SHP77 treated with DMSO at 0.1 percent for 48 hours (cell line): Measurements from ENCODE around the gene RAB40A.
"Not testable (repeated sequence)": the region's sequence is repeated elsewhere in the genome, so short reads cannot be mapped to it uniquely, and the experiment has no call there.

Experiments used
- DNase-seq: peaks from one replicate; lab custom pipeline; 2025; lab: John Stamatoyannopoulos, UW

RAB40A gene

DNA sequence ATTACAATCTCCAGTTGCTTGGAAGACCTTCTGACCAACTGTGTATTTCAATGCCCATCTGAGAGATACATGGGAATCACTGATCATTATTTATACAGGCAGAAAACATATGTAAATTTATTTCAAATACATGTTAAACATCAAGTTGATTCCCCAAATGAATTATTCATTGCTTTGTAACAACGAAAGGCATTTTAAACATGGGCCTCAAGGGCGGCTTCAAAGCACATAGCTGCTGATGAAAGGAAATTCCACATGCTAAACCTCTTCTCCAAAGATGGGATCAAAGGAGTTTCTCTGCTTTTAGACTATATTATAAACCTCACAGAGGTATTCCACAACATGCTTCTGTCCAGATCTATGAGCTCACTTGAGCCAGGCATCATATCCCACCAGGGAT, 4.3 kb upstream of the RAB40A start:
- DNase-seq, result no peak

DNA sequence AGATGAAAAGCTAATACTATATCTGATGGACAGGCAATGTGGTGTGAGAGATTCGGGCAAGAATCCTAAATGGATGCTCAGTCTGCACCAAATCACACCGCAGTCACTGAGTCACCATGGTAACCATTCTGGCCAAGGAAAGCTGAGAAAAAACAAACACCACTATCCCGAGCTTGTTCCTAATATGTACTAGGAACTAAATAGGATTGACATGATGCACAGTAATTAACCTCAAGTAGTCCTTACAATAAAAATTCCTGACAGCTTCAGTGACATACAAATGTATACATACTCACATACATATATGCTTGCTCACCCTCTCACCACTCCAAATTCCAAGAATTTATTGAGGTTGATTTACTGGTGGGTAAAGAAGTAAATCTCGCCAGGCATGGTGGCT, 1.1 kb upstream of the RAB40A start:
- DNase-seq, result no peak

DNA sequence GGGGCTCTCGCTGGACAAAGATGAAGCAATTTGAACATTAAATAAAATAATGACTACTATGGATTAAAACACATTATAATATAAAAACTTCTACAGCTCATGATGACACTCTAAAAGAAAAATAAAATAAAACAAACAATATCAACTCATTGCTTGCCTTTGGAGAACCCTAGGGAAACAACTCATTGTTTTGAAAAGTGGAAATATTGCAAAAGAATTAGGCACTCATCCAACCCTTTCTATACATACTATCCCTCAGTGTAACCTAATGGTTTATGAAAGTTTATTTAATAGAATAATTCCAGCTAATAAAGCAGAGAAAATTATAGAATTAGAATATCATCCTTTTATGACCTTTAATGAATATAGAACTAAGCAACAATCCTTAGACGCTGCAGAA, 718 bp downstream of the RAB40A start:
- DNase-seq, result no peak

DNA sequence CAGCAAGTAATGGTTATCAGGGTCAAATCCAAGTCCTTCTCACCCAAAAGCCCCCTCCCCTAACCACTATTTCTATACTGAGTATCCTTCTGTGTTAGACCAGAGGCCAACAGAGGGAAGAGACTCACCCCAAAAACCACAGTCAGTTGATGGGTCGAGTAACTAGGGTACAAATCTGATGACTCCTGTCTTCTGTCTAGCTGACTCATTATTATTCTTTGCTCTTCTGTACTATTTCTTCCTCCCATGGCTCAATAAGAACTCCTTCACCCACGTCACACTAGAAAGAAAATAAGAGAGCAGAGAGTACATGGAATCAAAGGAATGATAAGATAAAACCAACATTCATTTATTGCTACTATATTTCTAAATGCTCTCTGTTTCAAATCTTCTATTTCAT, 2.0 kb downstream of the RAB40A start:
- DNase-seq, result no peak

DNA sequence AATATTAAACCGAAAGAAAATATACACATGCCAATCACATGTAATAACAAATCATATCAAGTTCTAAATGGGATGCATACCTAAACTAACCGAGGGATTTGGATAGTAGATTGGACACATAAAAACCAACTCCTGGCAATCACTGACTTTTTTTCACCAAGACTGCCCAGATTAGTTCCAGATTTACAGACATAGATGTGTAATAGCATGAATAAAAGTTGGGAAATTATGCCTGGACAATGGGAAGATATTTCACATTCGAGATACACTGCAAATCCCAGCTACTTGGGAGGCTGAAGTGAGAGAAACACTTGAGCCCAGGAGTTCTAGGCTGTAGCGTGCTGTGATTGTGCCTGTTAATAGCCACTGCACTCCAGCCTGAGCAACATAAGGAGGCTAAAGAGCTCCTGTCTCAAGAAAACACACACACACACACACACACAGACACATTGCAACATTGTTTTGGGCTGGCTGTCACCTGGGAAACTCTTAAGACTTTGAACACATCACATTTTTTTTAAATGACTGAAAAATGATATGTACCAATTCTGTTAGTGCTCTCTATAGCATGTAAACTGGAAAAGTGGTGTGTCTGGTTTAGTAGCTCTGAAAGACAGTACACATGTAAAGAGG, 5.7 kb downstream of the RAB40A start:
- no peak for DNase-seq

DNA sequence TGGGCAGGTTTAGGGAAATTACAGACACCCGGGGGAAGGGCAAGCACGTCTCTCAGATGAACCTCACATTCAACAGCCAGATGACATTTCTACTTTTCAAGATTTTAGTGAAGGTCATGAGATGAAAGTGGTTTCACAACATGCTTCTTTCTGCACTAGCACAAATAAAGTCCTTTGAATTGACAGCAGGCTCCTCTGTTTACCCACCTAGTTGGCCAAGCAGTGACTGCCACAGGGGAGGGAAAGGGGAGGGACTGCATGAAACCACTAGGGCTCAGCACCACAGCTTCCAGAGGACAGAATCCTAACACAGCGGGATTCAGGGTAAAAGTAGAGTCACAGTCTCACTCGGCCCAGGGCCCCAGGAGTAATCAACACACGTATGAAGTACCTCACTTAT, 6.2 kb downstream of the RAB40A start:
- no peak for DNase-seq

DNA sequence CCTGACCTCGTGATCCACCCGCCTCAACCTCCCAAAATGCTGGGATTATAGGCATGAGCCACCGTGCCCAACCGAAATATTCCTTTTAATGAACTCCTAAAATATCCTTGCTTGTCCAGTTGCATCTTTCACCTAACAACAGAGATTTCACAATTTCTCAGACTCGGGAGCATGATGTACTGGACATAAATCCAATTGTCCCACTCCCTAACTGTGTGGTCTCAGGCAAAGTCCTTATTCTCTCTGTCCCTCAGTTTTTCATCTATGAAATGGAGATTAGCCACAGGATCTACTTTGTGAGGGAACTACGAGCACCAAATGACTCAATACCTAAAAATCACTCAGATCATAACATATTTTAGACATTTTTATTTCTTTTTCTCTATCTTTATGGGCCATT, 9.3 kb downstream of the RAB40A start:
- DNase-seq, result no peak

DNA sequence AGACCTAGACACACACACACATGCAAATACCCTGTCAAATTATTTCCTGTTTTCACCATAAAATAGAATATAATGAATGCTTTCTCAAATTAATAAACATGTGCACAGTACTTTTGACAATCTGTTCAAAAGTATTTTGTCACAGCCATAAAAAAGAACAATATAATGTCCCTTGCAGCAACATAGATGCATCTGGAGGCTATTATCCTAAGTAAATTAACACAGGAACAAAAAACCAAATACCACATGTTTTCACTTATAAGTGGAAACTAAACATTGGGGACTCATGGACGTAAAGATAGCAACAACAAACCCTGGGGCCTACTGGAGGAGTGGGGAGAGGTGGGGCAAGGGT, 15.5 kb downstream of the RAB40A start:
- no peak for DNase-seq

DNA sequence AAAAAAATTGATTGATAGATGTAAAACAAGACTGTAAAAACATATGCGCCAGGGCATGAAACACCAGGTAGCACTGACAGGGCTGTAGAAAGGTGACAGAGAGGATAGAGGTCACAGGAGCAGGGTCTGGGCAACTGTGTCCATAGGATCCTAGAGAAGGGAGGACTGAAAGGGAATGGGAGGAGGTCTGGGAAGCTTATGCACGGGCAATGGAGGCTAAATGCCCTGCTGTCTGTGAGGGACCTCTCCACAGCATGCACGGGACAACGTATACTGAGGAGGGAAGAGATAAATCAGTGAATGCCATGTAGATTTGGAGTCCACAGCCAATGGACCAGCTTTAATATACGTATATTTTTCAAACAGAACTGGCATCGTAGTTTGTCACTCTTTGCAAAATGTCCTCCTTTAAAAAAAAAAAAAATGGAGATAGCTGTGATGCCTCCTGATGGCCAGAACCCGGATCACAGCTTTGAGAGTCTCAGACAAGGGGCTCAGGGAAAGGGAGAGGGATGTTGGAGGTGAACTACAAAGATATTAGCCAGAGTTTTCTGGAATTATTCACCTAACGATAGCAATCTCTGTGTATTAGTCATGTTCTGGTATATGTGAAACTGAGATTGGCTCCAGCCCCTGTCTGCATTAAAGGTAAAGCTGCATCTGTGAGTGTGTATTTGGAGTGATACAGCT, 16.0 kb downstream of the RAB40A start:
- no peak for DNase-seq

DNA sequence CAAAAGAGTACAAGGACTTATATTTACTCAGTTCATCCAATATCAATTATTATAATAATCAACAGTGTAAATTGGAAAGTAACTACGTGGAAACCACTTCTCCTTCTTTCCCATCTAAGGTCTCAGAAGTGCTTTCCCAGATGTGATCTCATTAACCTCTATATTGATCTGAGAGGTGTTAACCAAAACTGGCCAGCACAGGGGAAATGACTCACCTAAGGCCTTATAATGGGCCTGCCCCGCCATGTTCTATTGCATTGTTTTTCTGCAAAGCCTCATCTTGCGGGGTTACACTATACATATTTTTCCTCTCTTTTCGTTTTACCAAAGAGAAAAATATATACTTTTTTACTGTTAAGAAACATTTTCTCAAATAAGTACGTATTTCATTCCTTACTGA, 20.5 kb downstream of the RAB40A start:
- DNase-seq, result no peak

DNA sequence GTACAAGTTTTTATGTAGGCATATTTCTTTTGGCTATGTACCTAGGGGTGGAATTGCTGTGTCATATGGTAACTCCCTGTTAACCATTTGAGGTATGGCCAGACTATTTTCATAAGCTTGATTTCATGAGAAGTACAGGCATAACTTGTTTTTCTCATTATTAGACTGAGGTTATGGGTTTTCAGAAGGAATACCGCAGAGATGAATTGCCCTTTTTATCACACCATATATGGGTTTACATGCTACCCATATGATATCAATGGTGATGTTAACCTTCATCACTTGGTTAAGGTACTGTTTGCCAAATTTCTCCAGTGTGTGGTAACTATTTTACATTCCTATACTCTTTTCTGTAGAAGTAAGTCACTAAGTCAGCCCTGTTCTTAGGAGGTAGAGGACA, 23.5 kb downstream of the RAB40A start:
- no peak for DNase-seq

DNA sequence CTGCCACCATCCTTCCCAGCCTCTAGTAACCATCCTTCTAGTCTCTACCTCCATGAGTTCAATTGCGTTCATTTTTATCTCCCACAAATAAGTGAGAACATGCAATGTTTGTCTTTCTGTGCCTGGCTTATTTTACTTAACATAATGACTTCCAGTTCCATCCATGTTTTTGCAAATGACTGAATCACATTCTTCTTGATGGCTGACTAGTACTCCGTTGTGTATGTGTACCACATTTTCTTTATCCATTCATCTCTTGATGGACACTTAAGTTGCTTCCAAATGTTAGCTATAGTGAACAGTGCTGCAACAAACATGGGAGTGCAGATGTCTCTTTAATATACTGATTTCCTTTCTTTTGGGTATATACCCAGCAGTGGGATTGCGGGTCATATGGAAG, 25.7 kb downstream of the RAB40A start:
- not testable (repeated sequence) for DNase-seq

DNA sequence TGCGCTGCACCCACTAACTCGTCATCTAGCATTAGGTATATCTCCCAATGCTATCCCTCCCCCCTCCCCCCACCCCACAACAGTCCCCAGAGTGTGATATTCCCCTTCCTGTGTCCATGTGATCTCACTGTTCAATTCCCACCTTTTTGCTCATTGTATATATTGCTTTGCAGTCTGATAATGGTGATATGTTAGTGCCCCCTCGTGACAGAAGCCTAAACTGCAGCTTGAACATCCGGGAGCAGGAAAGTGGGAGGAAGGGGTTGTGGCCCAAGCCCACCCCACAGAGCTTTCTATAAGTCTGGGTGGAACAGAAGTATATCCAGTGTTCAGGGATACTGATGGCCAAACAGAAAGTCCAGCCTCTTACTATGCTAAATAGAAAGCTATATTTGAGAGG, 29.6 kb downstream of the RAB40A start:
- DNase-seq, result peak; percentile 15

DNA sequence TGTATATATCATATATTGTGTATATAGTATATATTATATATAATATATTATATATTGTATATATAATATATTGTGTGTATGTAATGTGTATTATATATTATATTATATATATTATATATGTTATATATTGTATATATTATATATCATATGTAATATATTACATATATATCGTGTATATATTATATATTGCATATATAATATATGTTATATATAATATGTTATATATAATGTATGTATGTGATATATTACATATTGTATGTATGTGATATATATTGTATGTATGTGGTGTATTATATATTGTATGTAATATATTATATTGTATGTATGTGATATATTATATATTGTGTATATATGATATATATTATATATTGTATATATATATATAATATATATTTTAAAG, 30.5 kb downstream of the RAB40A start:
- DNase-seq, result no peak

DNA sequence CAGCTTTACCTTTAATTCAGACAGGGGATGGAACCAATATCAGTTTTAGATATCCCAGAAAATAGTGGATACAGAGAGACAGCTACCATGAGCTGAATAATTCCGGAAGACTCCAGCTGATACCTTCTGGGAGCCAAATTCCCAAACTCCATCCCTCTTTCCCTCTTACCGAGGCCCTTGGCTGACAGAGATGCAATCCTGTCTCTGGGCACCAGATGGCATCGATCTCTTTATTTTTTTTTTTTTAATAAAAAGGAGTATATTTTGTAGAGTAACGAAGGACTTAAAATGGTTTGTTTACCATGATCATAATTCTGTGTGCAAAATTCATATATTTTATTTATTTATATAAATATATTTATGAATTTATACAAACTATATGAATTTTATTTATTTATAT, 31.0 kb downstream of the RAB40A start:
- DNase-seq, result no peak

DNA sequence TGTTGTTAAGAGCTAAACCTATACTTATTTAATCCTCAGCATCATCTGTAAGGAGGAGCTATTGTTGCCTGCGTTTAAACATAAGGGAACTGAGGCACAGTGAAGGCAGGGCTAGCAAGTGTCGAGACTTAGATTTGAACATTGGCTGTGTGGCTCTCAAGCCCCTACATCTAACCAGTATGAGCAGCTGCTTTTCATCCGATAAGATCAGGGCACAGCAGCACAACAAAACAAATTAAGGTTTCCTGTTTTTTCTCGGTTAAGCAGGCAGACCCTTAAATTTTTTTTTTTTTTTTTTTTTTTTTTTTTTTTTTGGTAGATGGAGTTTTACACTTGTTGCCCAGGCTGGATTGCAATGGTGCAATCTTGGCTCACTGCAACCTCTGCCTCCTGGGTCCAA, 35.6 kb downstream of the RAB40A start:
- no peak for DNase-seq

DNA sequence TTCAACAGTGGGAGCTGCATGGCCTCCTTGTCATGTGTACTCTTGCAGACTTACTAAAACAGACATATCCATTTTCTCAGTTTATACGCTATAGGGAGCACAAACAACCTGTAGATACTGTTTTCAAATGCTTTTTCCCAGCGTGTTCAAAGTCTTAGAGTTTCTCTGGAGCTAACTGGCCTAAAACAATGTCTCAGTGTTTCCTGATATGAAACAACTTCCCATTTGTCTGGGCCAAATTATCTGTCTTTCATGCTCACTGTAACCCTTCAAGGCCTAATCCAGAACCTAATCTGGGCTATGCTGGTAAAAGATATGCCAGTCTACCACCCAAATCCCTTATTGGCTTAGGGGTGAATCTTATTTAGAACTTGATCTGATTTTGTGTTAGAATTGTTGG, 38.8 kb downstream of the RAB40A start:
- DNase-seq, result no peak

DNA sequence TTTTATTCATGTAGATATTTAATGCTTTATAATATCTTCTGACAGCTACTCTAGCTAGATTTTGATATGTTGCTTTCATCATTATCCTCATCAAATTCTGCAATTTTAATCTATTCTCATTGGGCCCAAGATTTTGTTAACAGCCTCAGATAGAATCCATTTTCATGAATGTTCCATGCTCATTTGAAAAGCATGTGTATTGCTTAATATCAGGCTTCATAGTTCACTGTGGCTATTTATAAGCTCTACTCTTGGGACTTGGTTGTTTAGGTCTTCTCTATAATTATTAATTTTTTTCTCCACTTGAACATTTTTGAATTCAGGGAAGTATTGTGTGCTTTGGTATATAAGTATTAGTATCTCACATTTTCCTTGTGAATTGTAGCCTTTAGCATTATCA, 41.8 kb downstream of the RAB40A start:
- no peak for DNase-seq

DNA sequence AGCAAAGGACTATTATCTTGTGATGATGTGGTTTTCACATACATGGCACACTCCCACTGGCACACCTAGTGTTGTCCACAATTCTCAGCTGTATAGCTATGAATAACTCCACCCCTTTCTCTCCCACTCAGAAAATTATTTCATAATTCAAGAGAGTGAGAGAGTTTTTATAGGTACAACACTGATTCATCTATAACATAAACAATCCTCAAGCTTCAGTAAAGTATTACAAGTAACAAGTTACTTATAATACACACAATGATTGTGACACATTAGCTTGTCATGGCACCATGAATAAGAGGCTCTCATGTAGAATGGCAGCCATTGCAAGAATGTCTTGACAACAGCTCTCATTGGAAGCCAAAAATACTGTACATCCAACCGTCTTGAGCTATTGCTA, 43.9 kb downstream of the RAB40A start:
- DNase-seq, result no peak

DNA sequence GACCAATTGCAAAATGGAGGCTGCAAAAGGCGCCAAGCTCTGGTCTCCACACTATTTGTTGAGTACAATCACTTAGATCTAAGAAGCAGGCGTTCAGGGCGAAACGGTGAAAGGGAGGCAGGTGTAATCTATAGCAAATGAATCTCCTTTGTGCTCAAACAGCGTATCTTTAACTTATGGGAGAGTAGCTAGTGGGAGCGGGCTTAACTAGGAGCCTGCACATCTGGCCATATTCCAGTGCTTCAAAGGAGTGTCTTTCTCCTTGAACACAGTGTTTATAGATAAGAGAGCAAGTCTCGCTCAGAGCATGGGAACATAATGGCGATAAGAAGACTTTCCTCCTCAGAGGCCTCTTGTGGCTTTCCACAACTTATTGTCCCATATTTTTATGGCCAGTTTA, 49.3 kb downstream of the RAB40A start:
- DNase-seq, result not testable (repeated sequence)

DNA sequence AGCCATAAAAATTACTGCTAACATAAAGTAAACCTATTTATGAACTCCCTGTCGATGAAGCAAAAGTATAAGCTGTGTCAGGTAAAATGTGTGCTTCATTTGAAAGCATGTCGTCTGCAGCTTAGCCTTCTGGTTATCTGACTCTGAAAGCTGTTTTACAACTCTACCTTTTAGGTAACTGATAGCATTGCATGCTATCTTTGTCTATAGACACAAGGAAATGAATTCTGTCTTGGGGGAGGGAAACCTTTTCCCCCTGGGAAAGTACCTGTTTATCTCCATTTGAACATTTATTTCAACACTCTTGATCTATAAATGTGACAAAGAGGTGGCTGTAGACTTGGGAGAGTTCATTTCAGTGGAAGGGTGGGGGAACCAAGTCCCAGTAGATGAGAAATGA, 51.4 kb downstream of the RAB40A start:
- no peak for DNase-seq

DNA sequence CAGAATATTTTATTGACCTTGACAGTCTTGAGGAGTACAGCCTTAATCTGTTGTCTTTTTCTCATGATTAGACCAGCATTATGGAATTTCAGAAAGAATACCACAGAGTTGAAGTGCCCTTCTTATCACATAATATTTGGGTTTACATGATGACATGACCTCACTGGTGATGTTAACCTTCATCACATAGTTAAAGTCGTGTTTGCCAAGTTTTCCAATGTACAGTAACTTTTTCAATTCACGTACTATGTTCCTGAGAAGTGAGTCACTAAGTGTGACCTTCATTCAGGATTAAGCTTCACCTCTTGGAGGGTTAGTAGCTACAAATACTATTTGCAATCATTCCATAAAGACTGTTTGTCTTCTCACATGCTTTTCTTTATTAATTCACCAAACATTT, 52.1 kb downstream of the RAB40A start:
- DNase-seq, result no peak

DNA sequence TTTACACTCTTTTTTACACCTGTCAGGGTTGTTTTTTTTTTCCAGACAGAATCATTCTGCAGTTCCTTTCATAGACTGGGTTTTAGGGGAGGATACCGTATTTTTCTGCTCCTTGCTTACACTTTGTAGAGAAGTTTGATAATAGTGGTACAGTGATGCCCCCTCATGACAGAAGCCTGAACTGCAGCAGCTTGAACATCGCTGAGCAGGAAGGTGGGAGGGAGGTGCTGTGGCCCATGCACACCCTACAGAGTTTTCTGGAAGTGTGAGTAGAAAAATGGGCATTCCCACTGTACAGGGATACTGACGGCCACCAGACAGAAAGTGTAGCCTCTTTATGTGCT, 54.5 kb downstream of the RAB40A start:
- peak; percentile 0 for DNase-seq

DNA sequence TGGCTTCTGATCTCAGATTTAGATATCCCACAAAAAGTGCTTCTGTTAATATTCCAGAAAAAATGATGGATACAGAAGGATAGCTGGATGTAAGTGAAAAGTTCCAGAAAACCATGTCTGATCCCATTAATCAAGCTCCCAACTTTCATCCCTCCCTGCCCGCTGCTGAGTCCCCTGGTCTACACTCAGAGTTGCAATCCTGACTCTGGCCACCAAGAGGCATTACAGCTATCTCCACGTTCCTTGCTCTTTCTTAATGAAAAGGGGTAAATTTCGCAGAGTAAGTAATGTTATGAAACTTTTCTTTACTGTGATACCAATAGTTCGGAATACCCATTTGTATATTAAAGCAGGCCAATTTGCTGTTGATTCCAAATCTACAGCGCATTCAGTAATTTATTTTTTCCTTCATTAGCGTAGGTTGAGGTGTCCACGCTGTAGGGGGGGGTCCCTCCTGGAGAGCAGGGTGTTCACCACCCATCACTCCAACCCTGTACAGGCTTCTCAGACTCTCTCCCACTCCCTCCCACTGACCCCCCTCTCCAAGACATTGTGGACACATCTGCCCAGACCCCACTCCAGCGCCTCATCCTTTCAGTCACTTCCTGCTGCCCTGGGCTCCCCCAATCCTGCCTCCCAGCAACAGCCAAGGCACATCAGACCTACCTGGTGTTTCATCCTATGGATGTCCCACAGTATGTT, 55.1 kb downstream of the RAB40A start:
- no peak for DNase-seq
